Left ventricle myocardium inferior (tissue), 1 donor: ENCODE measurements around the gene C7orf25. TPM values are rescaled to one million over a fixed set of nuclear protein-coding genes. Genes with fewer than 3 reads are reported as not detected.

Source experiments
- DNase-seq: peaks from one replicate; pipeline ENCODE4 v3.0.0-alpha.2; 2020
- H3K27ac ChIP-seq: fragments of 200-600 bp; replicated peaks from 2 replicates; pipeline ENCODE4 v1.8.0; 2021
- H3K27me3 ChIP-seq: fragments of 200-600 bp; 2 replicates; pipeline ENCODE4 v1.8.0; 2021; ENCODE audit warnings: low read depth
- H3K36me3 ChIP-seq: fragments of 200-600 bp; 2 replicates; pipeline ENCODE4 v1.8.0; 2021
- H3K4me1 ChIP-seq: fragments of 200-600 bp; 2 replicates; pipeline ENCODE4 v1.8.0; 2021
- H3K4me3 ChIP-seq: fragments of 200-600 bp; 2 replicates; pipeline ENCODE4 v1.8.0; 2021; ENCODE audit warnings: mild to moderate bottlenecking, moderate library complexity
- H3K9me3 ChIP-seq: fragments of 200-600 bp; replicated peaks from 2 replicates; pipeline ENCODE4 v1.8.0; 2021
- intact Hi-C: fragments of 100-400 bp; cut with micrococcal nuclease; formaldehyde crosslinking; loops from one replicate; pipeline ENCODE4 v1.11.0; 2022
- total RNA-seq: library from RNA; stranded (reverse); fragmentation: NEBNext Ultra II Directional; extraction: Animal tissue kit (Norgen Biotek cat#: 25700); gene quantifications from one replicate; pipeline ENCODE4 v1.2.1, GENCODE V29; 2021
- TF ChIP-seq, protein P1 (sequence below): fragments of 200-600 bp; IDR thresholded peaks from 2 replicates; pipeline ENCODE4 v1.8.0; 2021; ENCODE audit warnings: antibody characterized with exemption, mild to moderate bottlenecking, borderline replicate concordance
- donor health status: DM: no; HTN: yes; CAD: no; lungs with severe emphysema.

The C7orf25 gene
- total RNA-seq, 1 donor from 2014 or later = 4.9 TPM

DNA sequence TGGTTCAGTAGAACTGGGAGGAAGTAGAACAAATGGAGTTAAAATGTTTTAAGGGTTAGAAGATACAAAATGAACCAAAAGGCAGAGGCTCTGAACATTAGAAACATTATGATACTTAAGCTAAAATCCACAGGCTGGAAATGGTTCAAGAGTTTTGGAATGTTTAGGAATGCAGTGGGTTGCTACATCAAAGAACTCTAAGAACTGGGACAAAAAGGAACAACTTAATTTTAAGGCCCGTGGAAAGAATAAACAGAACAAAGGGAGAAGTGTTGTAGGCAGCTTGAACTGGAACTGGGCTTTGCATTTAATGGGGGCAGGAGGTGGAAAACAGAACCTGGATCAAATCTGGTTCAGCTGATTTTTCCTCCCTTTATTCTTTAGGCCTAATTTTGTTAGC lies 3.5 kb upstream of the C7orf25 start:
- no peak overlapping the region for H3K27ac ChIP-seq
- DNase-seq = no peak
- H3K36me3 ChIP-seq = peaks cover 55% of the 10 kb centered on the region
- intact Hi-C loops = no loop called here
- H3K4me1 ChIP-seq = peaks cover 21% of the 10 kb centered on the region
- no peak overlapping the region for H3K4me3 ChIP-seq
- no peaks in the 10 kb centered on the region for H3K9me3 ChIP-seq
- no peaks in the 10 kb centered on the region for H3K27me3 ChIP-seq
- TF ChIP-seq, protein P1, sequence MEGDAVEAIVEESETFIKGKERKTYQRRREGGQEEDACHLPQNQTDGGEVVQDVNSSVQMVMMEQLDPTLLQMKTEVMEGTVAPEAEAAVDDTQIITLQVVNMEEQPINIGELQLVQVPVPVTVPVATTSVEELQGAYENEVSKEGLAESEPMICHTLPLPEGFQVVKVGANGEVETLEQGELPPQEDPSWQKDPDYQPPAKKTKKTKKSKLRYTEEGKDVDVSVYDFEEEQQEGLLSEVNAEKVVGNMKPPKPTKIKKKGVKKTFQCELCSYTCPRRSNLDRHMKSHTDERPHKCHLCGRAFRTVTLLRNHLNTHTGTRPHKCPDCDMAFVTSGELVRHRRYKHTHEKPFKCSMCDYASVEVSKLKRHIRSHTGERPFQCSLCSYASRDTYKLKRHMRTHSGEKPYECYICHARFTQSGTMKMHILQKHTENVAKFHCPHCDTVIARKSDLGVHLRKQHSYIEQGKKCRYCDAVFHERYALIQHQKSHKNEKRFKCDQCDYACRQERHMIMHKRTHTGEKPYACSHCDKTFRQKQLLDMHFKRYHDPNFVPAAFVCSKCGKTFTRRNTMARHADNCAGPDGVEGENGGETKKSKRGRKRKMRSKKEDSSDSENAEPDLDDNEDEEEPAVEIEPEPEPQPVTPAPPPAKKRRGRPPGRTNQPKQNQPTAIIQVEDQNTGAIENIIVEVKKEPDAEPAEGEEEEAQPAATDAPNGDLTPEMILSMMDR = no peak

DNA sequence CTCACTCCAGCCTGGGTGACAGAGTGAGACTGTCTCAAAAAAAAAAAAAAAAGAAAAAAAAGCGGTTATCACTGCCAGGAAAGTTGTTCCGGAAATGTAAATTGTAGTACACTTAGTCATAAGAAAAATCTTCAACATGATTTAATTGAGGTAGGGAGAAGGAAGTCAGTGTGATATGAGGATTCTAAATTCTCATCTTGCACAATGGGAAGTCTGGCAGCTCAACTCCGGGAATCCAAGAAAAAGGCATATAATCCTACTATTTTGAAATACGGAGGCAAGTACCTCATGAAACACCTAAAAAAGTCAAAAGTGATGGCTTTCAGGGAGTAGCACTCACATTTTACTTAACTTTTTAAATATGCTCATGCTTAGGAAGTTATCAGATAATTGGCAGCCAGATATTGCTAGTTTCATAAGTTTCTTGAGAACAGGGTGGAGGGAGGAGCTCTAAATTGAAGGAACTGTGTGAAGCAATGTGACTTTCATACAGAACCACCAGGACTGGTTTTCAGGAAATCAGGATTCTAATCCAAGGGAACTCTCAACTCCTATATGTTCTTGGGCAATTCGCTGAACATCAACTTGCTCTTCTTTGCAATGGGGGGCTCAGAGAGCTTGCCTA lies 2.7 kb upstream of the C7orf25 start:
- Histone ChIP-seq H3K9me3 (no peaks in the 10 kb centered on the region), H3K4me1 (peaks cover 27% of the 10 kb centered on the region), H3K36me3 (peaks cover 47% of the 10 kb centered on the region), H3K4me3 (no peak overlapping the region), H3K27ac (no peak overlapping the region), H3K27me3 (no peaks in the 10 kb centered on the region)
- TF ChIP-seq, protein P1 = no peak
- intact Hi-C loops = no loop called here
- no peak for DNase-seq

DNA sequence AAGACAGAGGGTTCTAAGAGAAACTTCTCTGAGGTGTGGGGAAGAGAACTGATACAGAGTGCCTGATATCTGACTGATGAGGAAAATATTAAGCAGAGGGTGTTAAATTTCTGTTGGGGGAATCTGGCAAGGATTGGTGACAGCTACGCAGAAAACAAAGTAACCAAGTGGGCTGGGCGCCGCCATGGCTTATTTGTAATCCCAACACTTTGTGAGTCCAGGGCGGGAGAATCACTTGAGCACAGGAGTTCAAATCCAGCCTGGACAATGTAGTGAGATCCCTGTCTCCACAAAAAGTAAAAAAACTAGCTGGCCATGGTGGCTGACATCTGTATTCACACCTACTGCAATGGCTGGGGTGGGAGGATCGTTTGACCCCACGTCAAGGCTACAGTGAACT lies 2.1 kb upstream of the C7orf25 start:
- Histone ChIP-seq H3K36me3 (peaks cover 41% of the 10 kb centered on the region), H3K27ac (no peak overlapping the region), H3K27me3 (no peaks in the 10 kb centered on the region), H3K4me3 (no peak overlapping the region), H3K9me3 (no peaks in the 10 kb centered on the region), H3K4me1 (peaks cover 31% of the 10 kb centered on the region)
- intact Hi-C loops = no loop called here
- TF ChIP-seq, protein P1 = no peak
- no peak for DNase-seq

DNA sequence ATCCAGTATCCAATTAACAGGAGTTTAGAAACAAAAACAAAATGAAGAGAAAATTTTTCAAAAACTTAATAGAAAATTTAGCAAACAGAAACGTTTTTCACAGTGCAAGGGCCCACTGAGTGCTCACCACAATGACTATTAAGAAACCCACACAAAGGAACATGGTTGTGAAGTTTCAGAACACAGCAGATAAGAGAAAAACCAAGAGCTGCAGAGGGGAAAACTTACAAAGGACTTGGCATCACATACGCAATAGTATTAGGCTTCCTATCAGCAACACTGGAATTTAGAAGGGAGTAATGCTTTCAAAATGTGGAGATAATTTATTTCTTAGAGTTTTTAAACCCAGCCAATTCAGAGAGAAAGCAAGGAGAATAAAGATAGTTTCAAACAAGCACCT lies 1.7 kb upstream of the C7orf25 start:
- intact Hi-C loops = no loop called here
- no peaks in the 10 kb centered on the region for H3K9me3 ChIP-seq
- no peak overlapping the region for H3K27ac ChIP-seq
- H3K4me1 ChIP-seq = peaks cover 35% of the 10 kb centered on the region
- H3K27me3 ChIP-seq = no peaks in the 10 kb centered on the region
- TF ChIP-seq, protein P1 = no peak
- peaks cover 37% of the 10 kb centered on the region for H3K36me3 ChIP-seq
- no peak for DNase-seq
- no peak overlapping the region for H3K4me3 ChIP-seq

DNA sequence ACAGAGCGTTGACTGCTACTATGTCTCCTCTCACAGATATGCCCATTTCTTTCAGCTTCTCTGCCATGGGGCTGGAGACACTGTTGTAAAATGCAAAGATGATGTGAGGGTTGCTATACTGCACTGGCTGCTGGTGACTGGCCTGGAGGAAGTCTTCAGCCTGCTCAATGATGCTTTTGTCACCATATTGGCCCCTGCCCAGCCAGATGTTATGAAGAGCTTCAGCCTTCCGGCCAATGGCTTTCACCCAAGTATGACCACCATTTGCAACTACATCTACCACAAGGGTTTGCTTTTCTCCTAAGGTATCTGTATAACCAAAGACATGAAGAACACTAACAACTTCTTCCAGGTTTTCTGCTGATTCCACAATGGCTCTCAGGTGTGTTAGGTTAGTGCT lies 1.6 kb downstream of the C7orf25 start:
- DNase-seq = no peak
- Histone ChIP-seq H3K9me3 (no peaks in the 10 kb centered on the region), H3K36me3 (peaks cover 4% of the 10 kb centered on the region), H3K4me3 (peak overlapping the region; percentile 85), H3K27ac (no peak overlapping the region), H3K27me3 (no peaks in the 10 kb centered on the region), H3K4me1 (peaks cover 38% of the 10 kb centered on the region)
- TF ChIP-seq, protein P1 = no peak
- intact Hi-C loops = no loop called here
